T-helper 1 cell treated with Interleukin-12 subunit alpha and Interleukin-12 subunit beta and Interleukin-4 antibody, amounts not matched to agents 30 ng/mL and 1 ng/mL, for 36 hours (primary cell): ENCODE results near the gene SEMA6A. TPM values are rescaled to one million over a fixed set of nuclear protein-coding genes. Genes with fewer than 3 reads are reported as not detected.

Experiments
- intact Hi-C: fragments of 100-400 bp; cut with micrococcal nuclease; formaldehyde crosslinking; loops from one replicate; pipeline ENCODE4 v1.15.1; 2024
- total RNA-seq: library from RNA; stranded (reverse); gene quantifications from 2 replicates; pipeline ENCODE4 v1.2.3, GENCODE V29; 2022

Gene SEMA6A
- total RNA-seq = 0.15 and 0.29 TPM in 2 replicates

- intact Hi-C loops = loop anchor here (5.0 to 10.0 kb wide), 4 partner anchors 437 to 1407 kb away; partner anchors contain the start of genes CDO1, LVRN and TRIM36
Measured at GRCh38 chr5:116574367-116575325, at the start of gene SEMA6A. Gene SEMA6A, minus strand, starts transcription at chr5:116574823. Its CDS starts 69,879 bp downstream, at chr5:116504944.

GRCh38 chr5:116622375-116623050 is 47.9 kb upstream of the SEMA6A start:
- intact Hi-C loops = no loop called here

- intact Hi-C loops = no loop called here
Measured at GRCh38 chr5:116621599-116621998, 47.0 kb upstream of the SEMA6A start.

- intact Hi-C loops = no loop called here
Measured at GRCh38 chr5:116616876-116617275, 42.3 kb upstream of the SEMA6A start.

GRCh38 chr5:116614603-116614920 is 39.9 kb upstream of the SEMA6A start:
- intact Hi-C loops = no loop called here

GRCh38 chr5:116613445-116613844 is 38.8 kb upstream of the SEMA6A start:
- intact Hi-C loops = no loop called here

- intact Hi-C loops = no loop called here
Measured at GRCh38 chr5:116612431-116612830, 37.8 kb upstream of the SEMA6A start.

- intact Hi-C loops = no loop called here
Measured at GRCh38 chr5:116605310-116606070, 30.9 kb upstream of the SEMA6A start.

GRCh38 chr5:116604805-116605204 is 30.2 kb upstream of the SEMA6A start:
- intact Hi-C loops = no loop called here

GRCh38 chr5:116600876-116601275 is 26.3 kb upstream of the SEMA6A start:
- intact Hi-C loops = no loop called here

GRCh38 chr5:116598911-116599310 is 24.3 kb upstream of the SEMA6A start:
- intact Hi-C loops = no loop called here

- intact Hi-C loops = no loop called here
Measured at GRCh38 chr5:116595498-116595897, 20.9 kb upstream of the SEMA6A start.

- intact Hi-C loops = no loop called here
Measured at GRCh38 chr5:116593340-116593739, 18.7 kb upstream of the SEMA6A start.

- intact Hi-C loops = no loop called here
Measured at GRCh38 chr5:116585227-116585626, 10.6 kb upstream of the SEMA6A start.

GRCh38 chr5:116583862-116584222 is 9.2 kb upstream of the SEMA6A start:
- intact Hi-C loops = no loop called here

GRCh38 chr5:116583085-116583861 is 8.7 kb upstream of the SEMA6A start:
- intact Hi-C loops = no loop called here

GRCh38 chr5:116581910-116582309 is 7.3 kb upstream of the SEMA6A start:
- intact Hi-C loops = no loop called here

- intact Hi-C loops = loop anchor here (5.0 to 10.0 kb wide), 4 partner anchors 442 to 1412 kb away; partner anchors contain the start of genes CDO1, LVRN and TRIM36
Measured at GRCh38 chr5:116579144-116579543, 4.5 kb upstream of the SEMA6A start.

- intact Hi-C loops = loop anchor here (5.0 to 10.0 kb wide), 4 partner anchors 441 to 1411 kb away; partner anchors contain the start of genes CDO1, LVRN and TRIM36
Measured at GRCh38 chr5:116578676-116579075, 4.1 kb upstream of the SEMA6A start.

- intact Hi-C loops = loop anchor here (5.0 to 10.0 kb wide), 4 partner anchors 440 to 1410 kb away; partner anchors contain the start of genes CDO1, LVRN and TRIM36
Measured at GRCh38 chr5:116577064-116577788, 2.6 kb upstream of the SEMA6A start.
